Caco-2 (cell line): ENCODE measurements around the gene PID1. TPM values are rescaled to one million over a fixed set of nuclear protein-coding genes. Genes with fewer than 3 reads are reported as not detected.

Experiments
- BruUV-seq: library from RNA; stranded (reverse); fragments of 400-500 nt; replicated peaks from 2 replicates; lab custom pipeline; 2021; lab: Mats Ljungman, UMichigan
- CTCF ChIA-PET: fragments of 300-600 bp; sonication (Branson Sonifier 250); formaldehyde crosslinking; loops from one replicate; lab custom pipeline; 2022; ENCODE audit warnings: antibody characterized with exemption; lab: Charles Lee
- POLR2A ChIA-PET: fragments of 300-600 bp; sonication (Branson Sonifier 250); formaldehyde crosslinking; loops from one replicate; lab custom pipeline; 2022; ENCODE audit warnings: antibody characterized with exemption; lab: Charles Lee
- DNase-seq, 2 experiments: peaks; one replicate each; pipeline versions ENCODE4 v3.0.0 to v3.0.0-alpha.2; 2020 to 2022
- H3K27me3 ChIP-seq: replicated peaks from 2 replicates; pipeline ENCODE4 v1.6.0; 2011; ENCODE audit warnings: low read length; ENCODE audit not compliant: control insufficient read depth, insufficient read depth
- H3K36me3 ChIP-seq: 2 replicates; pipeline ENCODE4 v1.5.1; 2011; ENCODE audit warnings: low read length; ENCODE audit not compliant: control insufficient read depth, insufficient read depth
- H3K4me1 ChIP-seq: fragments of 250-450 bp; sonication (Bioruptor Pico); 2 replicates; pipeline ENCODE4 v1.5.1; 2020; ENCODE audit warnings: mild to moderate bottlenecking
- H3K4me3 ChIP-seq: 2 replicates; pipeline ENCODE4 v1.5.1; 2011; ENCODE audit warnings: low read depth, mild to moderate bottlenecking, control low read depth, low read length
- H3K9me3 ChIP-seq: fragments of 250-450 bp; sonication (Bioruptor Pico); 2 replicates; pipeline ENCODE4 v1.5.1; 2020; ENCODE audit warnings: mild to moderate bottlenecking, moderate library complexity
- H3K27ac Mint-ChIP-seq: one replicate; pipeline ENCODE4 v1.8.0; 2022; ENCODE audit warnings: mixed read lengths; ENCODE audit not compliant: unreplicated experiment
- H3K27me3 Mint-ChIP-seq: one replicate; pipeline ENCODE4 v1.8.0; 2022; ENCODE audit warnings: mixed read lengths; ENCODE audit not compliant: insufficient read depth, unreplicated experiment
- H3K36me3 Mint-ChIP-seq: one replicate; pipeline ENCODE4 v1.8.0; 2022; ENCODE audit warnings: mild to moderate bottlenecking, mixed read lengths; ENCODE audit not compliant: insufficient read depth, unreplicated experiment
- H3K4me1 Mint-ChIP-seq: one replicate; pipeline ENCODE4 v1.8.0; 2022; ENCODE audit warnings: low read depth, mixed read lengths; ENCODE audit not compliant: unreplicated experiment
- H3K4me3 Mint-ChIP-seq: one replicate; pipeline ENCODE4 v1.8.0; 2022; ENCODE audit warnings: mild to moderate bottlenecking, moderate library complexity, mixed read lengths; ENCODE audit not compliant: unreplicated experiment
- H3K9me3 Mint-ChIP-seq: one replicate; pipeline ENCODE4 v1.8.0; 2022; ENCODE audit warnings: mixed read lengths; ENCODE audit not compliant: unreplicated experiment
- intact Hi-C: fragments of 100-400 bp; cut with micrococcal nuclease; formaldehyde crosslinking; loops from one replicate; pipeline ENCODE4 v1.10.0; 2022; ENCODE audit not compliant: unreplicated experiment
- total RNA-seq: library from RNA; stranded (reverse); gene quantifications from 2 replicates; pipeline ENCODE4 v1.2.3, GENCODE V29; 2022
- TF ChIP-seq, protein P1 (sequence below), 2 experiments: fragments of 200-600 bp in 1 of 2; IDR thresholded peaks; 1 replicate in 1 of 2; 2 replicates in 1 of 2; pipeline versions ENCODE4 v1.5.1 to v1.8.0; 2011 to 2022; ENCODE audit warnings: antibody characterized with exemption in 1 of 2, control low read depth in 1 of 2, inconsistent platforms in 1 of 2, low read depth in 1 of 2, low read length in 1 of 2, mild to moderate bottlenecking in 1 of 2, moderate library complexity in 1 of 2; ENCODE audit not compliant: insufficient read depth in 1 of 2, severe bottlenecking in 1 of 2, unreplicated experiment in 1 of 2

The PID1 gene
- total RNA-seq, 1 experiment from 2014 or later: 9.8 TPM

DNA sequence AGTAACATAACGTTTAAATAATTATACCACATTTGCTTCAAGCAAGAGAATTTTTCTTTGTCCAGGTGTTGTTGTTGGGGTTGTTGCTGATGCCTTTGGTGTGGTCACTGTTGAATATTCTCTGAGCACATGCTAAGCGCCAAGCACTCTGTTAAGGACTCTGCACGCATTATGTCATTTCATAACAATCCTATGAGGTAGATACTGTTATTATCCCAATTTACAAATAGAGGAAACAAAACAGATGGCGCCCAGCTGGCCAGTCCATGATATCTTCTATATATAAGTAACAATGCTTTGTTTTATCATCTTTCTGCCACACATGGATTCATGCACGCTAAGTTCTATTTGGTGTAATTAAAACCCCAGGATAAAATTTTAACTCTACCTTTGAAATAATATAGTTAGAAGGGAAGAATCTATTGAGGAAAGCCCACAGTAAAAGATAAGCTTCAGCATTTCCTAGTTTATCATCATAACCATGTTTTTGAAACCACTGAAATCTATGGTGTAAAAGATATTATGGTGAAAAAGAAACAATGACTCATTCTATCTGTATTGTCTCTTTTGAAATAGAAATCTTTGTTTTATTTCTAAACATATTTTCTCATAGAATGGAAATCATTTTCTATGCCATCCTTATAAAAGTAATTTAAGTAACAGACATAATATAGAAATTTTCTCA, 199.7 kb downstream of the PID1 start:
- no peaks in the 10 kb centered on the region for H3K27me3 Mint-ChIP-seq
- TF ChIP-seq, protein P1, sequence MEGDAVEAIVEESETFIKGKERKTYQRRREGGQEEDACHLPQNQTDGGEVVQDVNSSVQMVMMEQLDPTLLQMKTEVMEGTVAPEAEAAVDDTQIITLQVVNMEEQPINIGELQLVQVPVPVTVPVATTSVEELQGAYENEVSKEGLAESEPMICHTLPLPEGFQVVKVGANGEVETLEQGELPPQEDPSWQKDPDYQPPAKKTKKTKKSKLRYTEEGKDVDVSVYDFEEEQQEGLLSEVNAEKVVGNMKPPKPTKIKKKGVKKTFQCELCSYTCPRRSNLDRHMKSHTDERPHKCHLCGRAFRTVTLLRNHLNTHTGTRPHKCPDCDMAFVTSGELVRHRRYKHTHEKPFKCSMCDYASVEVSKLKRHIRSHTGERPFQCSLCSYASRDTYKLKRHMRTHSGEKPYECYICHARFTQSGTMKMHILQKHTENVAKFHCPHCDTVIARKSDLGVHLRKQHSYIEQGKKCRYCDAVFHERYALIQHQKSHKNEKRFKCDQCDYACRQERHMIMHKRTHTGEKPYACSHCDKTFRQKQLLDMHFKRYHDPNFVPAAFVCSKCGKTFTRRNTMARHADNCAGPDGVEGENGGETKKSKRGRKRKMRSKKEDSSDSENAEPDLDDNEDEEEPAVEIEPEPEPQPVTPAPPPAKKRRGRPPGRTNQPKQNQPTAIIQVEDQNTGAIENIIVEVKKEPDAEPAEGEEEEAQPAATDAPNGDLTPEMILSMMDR (IDR thresholded peaks at IDR 0.05; ENCODE audit: insufficient read depth in 1 of 2, low read depth in 1 of 2, low read length in 1 of 2, severe bottlenecking in 1 of 2, unreplicated experiment in 1 of 2): no peak
- H3K4me3 ChIP-seq: no peak overlapping the region
- intact Hi-C loops: no loop called here
- peaks cover 11% of the 10 kb centered on the region for H3K36me3 Mint-ChIP-seq
- no peaks in the 10 kb centered on the region for H3K9me3 ChIP-seq
- peaks cover 22% of the 10 kb centered on the region for H3K9me3 Mint-ChIP-seq
- H3K36me3 ChIP-seq: no peaks in the 10 kb centered on the region
- H3K4me1 Mint-ChIP-seq: no peaks in the 10 kb centered on the region
- no peak for DNase-seq
- ChIA-PET CTCF (interaction anchor here (0.6 kb wide), 1 partner anchor 202 kb away, joined by 4 read pairs; no protein-coding TSS in a partner anchor), POLR2A (no interaction called here)
- no peaks in the 10 kb centered on the region for H3K27me3 ChIP-seq
- H3K4me1 ChIP-seq: no peaks in the 10 kb centered on the region
- no peak overlapping the region for H3K27ac Mint-ChIP-seq
- no peak overlapping the region for H3K4me3 Mint-ChIP-seq
- no TSS peak for BruUV-seq

DNA sequence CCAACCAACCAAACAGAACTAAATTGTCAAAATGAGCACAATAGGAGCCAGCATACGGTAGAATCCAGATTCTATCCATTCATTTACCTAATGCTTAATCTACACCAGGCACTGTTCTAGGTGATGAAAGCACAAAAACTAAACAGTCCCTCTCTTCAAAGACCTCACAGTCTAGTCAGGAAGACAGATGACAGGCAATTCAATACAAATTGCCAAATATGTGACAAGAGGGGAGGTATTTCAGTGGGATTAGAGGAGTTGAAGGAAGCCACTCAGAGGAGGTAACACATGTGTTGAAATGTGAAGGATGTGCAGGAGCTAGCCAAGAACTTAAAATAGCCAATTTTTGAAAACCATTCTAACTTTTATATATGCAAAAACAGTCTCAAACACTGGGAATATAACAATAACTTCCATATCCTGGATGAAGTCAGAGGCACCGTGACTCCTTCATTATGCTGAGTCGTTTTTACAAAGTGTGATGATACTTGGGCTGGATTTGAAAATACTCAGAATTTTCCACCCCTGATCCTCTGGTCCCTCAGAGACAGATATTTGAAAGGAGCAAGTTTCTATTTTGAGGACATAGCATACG, 204.9 kb downstream of the PID1 start:
- Histone ChIP-seq H3K4me3 (no peak overlapping the region), H3K9me3 (no peaks in the 10 kb centered on the region), H3K4me1 (no peaks in the 10 kb centered on the region), H3K27me3 (no peaks in the 10 kb centered on the region), H3K36me3 (no peaks in the 10 kb centered on the region)
- CTCF ChIA-PET: no interaction called here
- POLR2A ChIA-PET: no interaction called here
- no peak overlapping the region for H3K4me3 Mint-ChIP-seq
- H3K36me3 Mint-ChIP-seq: peaks cover 6% of the 10 kb centered on the region
- no peak for DNase-seq
- intact Hi-C loops: no loop called here
- TF ChIP-seq, protein P1 (IDR thresholded peaks at IDR 0.05; ENCODE audit: insufficient read depth in 1 of 2, low read depth in 1 of 2, low read length in 1 of 2, severe bottlenecking in 1 of 2, unreplicated experiment in 1 of 2): no peak
- BruUV-seq: no TSS peak
- no peaks in the 10 kb centered on the region for H3K4me1 Mint-ChIP-seq
- H3K27me3 Mint-ChIP-seq: no peaks in the 10 kb centered on the region
- no peak overlapping the region for H3K27ac Mint-ChIP-seq
- peaks cover 10% of the 10 kb centered on the region for H3K9me3 Mint-ChIP-seq

DNA sequence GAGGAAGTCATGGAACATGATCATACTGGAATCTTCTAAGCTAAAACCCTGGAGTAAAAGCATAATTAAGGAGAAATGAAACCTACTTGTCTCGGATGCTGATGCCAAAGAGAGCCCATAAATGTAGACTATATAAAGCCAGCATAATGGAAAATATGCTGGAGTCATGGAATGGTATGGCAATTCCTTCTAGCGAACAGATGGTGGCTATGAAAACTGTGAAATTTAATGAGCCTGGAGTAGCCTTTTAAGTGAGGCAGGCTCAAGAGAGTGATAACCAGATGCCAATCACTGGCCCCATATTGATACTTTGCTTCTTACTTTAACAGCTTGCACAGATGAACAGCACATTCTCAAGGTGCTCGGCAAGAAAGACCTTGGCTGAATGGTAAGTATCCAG, 206.3 kb downstream of the PID1 start:
- Histone ChIP-seq H3K27me3 (no peaks in the 10 kb centered on the region), H3K36me3 (no peaks in the 10 kb centered on the region), H3K4me1 (no peaks in the 10 kb centered on the region), H3K9me3 (no peaks in the 10 kb centered on the region), H3K4me3 (no peak overlapping the region)
- Mint-ChIP-seq H3K27ac (no peak overlapping the region), H3K4me3 (no peak overlapping the region), H3K27me3 (no peaks in the 10 kb centered on the region), H3K9me3 (peaks cover 10% of the 10 kb centered on the region), H3K4me1 (no peaks in the 10 kb centered on the region), H3K36me3 (peaks cover 6% of the 10 kb centered on the region)
- no TSS peak for BruUV-seq
- no peak for DNase-seq
- TF ChIP-seq, protein P1 (IDR thresholded peaks at IDR 0.05; ENCODE audit: insufficient read depth in 1 of 2, low read depth in 1 of 2, low read length in 1 of 2, severe bottlenecking in 1 of 2, unreplicated experiment in 1 of 2): no peak
- intact Hi-C loops: no loop called here
- POLR2A ChIA-PET: no interaction called here
- CTCF ChIA-PET: no interaction called here
